Measurements from ENCODE around the gene ZNF827. TPM values are rescaled to one million over a fixed set of nuclear protein-coding genes. Genes with fewer than 3 reads are reported as not detected.

ZNF827 gene
- total RNA-seq, 1 experiment from 2014 or later: 29.4 TPM

- Histone ChIP-seq H4K91ac (ENCODE audit: insufficient read length, low read depth, low read length) (no peak overlapping the region), H2BK5ac (ENCODE audit: insufficient read length, low read length) (no peak overlapping the region), H4K20me1 (ENCODE audit: control insufficient read depth, insufficient read depth, insufficient read length) (no peaks in the 10 kb centered on the region), H2BK15ac (ENCODE audit: low read depth, low read length) (no peak overlapping the region), H2AK5ac (ENCODE audit: insufficient read length, low read length) (no peak overlapping the region), H3K27me3 (ENCODE audit: insufficient read depth, low read length) (no peaks in the 10 kb centered on the region), H3K4me1 (ENCODE audit: insufficient read depth, low read length) (no peaks in the 10 kb centered on the region; the same call in 1 of the 2 replicates), H3K56ac (ENCODE audit: insufficient read length, low read depth, low read length) (no peak overlapping the region), H3K4ac (ENCODE audit: low read depth, low read length) (no peak overlapping the region), H3K23me2 (ENCODE audit: insufficient read length, low read depth, low read length, poor library complexity, severe bottlenecking) (no peaks in the 10 kb centered on the region), H3K79me2 (ENCODE audit: insufficient read depth, low read length) (no peaks in the 10 kb centered on the region), H3T11ph (ENCODE audit: low read length) (no peak overlapping the region), H3K14ac (ENCODE audit: insufficient read depth, low read length) (no peak overlapping the region), H3K27ac (ENCODE audit: insufficient read length, low read depth, low read length) (no peak overlapping the region), H3K18ac (ENCODE audit: insufficient read length, low read depth, low read length) (no peak overlapping the region), H3K79me1 (ENCODE audit: insufficient read depth, low read depth, low read length, poor library complexity, severe bottlenecking) (no peaks in the 10 kb centered on the region), H2BK120ac (ENCODE audit: low read depth, low read length, poor library complexity, severe bottlenecking) (no peak overlapping the region), H3K4me2 (ENCODE audit: insufficient read depth, insufficient read length, low read length) (no peak overlapping the region), H3K23ac (ENCODE audit: insufficient read length, low read depth, low read length) (no peak overlapping the region), H2BK20ac (ENCODE audit: low read depth, low read length, poor library complexity, severe bottlenecking) (no peak overlapping the region), H4K8ac (replicated peaks; ENCODE audit: insufficient read length, low read depth, low read length) (no peak overlapping the region), H3K9me3 (ENCODE audit: control insufficient read depth, low read depth, low read length) (no peaks in the 10 kb centered on the region), H2BK12ac (ENCODE audit: insufficient read length, low read depth, low read length) (no peak overlapping the region), H4K5ac (ENCODE audit: insufficient read length, low read depth, low read length) (no peak overlapping the region), H3K9ac (ENCODE audit: extremely low read depth, insufficient read length, low read length) (no peak overlapping the region), H2AFZ (ENCODE audit: low read length) (no peak overlapping the region)
- H3K9me3 Mint-ChIP-seq: peaks cover 6 to 10% of the 10 kb centered on the region in 2 experiments; a peak in 3 of 5 replicates
- no CpG with 5 or more reads among the region's 2 CpGs for WGBS (ENCODE audit: extremely low coverage, insufficient read length, low lambda C conversion rate)
- peaks cover 8 to 12% of the 10 kb centered on the region in 2 experiments for H3K4me1 Mint-ChIP-seq
- no peak for TF ChIP-seq CTCF (conservative IDR thresholded peaks at IDR 0.05)
- peaks cover 1% of the 10 kb centered on the region; the same call in 1 of the 2 replicates for H3K27me3 Mint-ChIP-seq (ENCODE audit: low read depth)
- no peak for DNase-seq
- H3K36me3 Mint-ChIP-seq (ENCODE audit: insufficient read depth in 1 of 3, low read depth in 3 of 3): peaks cover 0 to 3% (median 0%) of the 10 kb centered on the region in 3 experiments; a peak in 2 of 7 replicates
- no peak overlapping the region for H3K4me3 Mint-ChIP-seq
- no peak overlapping the region for H3K27ac Mint-ChIP-seq
Observed at GRCh38 chr4:145960012-145960411, 21.4 kb upstream of the ZNF827 start.

Data from H9 (cell line).